ENCODE measurements around the gene ST3GAL6. TPM values are rescaled to one million over a fixed set of nuclear protein-coding genes. Genes with fewer than 3 reads are reported as not detected.

Gene ST3GAL6
- total and polyA plus RNA-seq, 4 donors: 17.3 to 79.7 (median 29.4) TPM

- DNase-seq (ENCODE audit: low spot score): no peak
- Histone ChIP-seq H3K4me1 (ENCODE audit: control insufficient read depth in 4 of 4, insufficient read depth in 4 of 4, low read length in 3 of 4) (peaks cover 0 to 6% (median 2%) of the 10 kb centered on the region in 4 donors), H3K4me3 (ENCODE audit: low read depth in 1 of 3, low read length in 3 of 3) (no peak overlapping the region), H3K9ac (ENCODE audit: low read depth in 1 of 2, low read length in 2 of 2) (no peak overlapping the region), H3K27ac (ENCODE audit: low read depth in 1 of 2, low read length in 2 of 2) (no peak overlapping the region), H3K9me3 (ENCODE audit: control insufficient read depth in 4 of 4, low read length in 3 of 4) (no peaks in the 10 kb centered on the region), H3K36me3 (ENCODE audit: control insufficient read depth in 4 of 4, insufficient read depth in 3 of 4, low read depth in 1 of 4, low read length in 3 of 4) (peaks cover 0 to 17% (median 9%) of the 10 kb centered on the region in 4 donors), H3K27me3 (ENCODE audit: control insufficient read depth in 4 of 4, insufficient read depth in 4 of 4, low read length in 3 of 4) (no peaks in the 10 kb centered on the region)
- 78% methylated on average over 3 of the region's 3 CpGs for WGBS
- TF ChIP-seq HNF4A (conservative IDR thresholded peaks at IDR 0.05): no peak
- TF ChIP-seq, protein P1, sequence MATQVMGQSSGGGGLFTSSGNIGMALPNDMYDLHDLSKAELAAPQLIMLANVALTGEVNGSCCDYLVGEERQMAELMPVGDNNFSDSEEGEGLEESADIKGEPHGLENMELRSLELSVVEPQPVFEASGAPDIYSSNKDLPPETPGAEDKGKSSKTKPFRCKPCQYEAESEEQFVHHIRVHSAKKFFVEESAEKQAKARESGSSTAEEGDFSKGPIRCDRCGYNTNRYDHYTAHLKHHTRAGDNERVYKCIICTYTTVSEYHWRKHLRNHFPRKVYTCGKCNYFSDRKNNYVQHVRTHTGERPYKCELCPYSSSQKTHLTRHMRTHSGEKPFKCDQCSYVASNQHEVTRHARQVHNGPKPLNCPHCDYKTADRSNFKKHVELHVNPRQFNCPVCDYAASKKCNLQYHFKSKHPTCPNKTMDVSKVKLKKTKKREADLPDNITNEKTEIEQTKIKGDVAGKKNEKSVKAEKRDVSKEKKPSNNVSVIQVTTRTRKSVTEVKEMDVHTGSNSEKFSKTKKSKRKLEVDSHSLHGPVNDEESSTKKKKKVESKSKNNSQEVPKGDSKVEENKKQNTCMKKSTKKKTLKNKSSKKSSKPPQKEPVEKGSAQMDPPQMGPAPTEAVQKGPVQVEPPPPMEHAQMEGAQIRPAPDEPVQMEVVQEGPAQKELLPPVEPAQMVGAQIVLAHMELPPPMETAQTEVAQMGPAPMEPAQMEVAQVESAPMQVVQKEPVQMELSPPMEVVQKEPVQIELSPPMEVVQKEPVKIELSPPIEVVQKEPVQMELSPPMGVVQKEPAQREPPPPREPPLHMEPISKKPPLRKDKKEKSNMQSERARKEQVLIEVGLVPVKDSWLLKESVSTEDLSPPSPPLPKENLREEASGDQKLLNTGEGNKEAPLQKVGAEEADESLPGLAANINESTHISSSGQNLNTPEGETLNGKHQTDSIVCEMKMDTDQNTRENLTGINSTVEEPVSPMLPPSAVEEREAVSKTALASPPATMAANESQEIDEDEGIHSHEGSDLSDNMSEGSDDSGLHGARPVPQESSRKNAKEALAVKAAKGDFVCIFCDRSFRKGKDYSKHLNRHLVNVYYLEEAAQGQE (IDR thresholded peaks at IDR 0.05): no peak
Measured at GRCh38 chr3:98793971-98794370, 30.8 kb downstream of the ST3GAL6 start.

- H3K27me3 ChIP-seq (ENCODE audit: control insufficient read depth in 4 of 4, insufficient read depth in 4 of 4, low read length in 3 of 4): no peaks in the 10 kb centered on the region
- DNase-seq (ENCODE audit: low spot score): no peak
- no peak overlapping the region for H3K9ac ChIP-seq (ENCODE audit: low read depth in 1 of 2, low read length in 2 of 2)
- WGBS: 40% methylated on average over 5 of the region's 5 CpGs
- no peak overlapping the region for H3K27ac ChIP-seq (ENCODE audit: low read depth in 1 of 2, low read length in 2 of 2)
- TF ChIP-seq, protein P2, sequence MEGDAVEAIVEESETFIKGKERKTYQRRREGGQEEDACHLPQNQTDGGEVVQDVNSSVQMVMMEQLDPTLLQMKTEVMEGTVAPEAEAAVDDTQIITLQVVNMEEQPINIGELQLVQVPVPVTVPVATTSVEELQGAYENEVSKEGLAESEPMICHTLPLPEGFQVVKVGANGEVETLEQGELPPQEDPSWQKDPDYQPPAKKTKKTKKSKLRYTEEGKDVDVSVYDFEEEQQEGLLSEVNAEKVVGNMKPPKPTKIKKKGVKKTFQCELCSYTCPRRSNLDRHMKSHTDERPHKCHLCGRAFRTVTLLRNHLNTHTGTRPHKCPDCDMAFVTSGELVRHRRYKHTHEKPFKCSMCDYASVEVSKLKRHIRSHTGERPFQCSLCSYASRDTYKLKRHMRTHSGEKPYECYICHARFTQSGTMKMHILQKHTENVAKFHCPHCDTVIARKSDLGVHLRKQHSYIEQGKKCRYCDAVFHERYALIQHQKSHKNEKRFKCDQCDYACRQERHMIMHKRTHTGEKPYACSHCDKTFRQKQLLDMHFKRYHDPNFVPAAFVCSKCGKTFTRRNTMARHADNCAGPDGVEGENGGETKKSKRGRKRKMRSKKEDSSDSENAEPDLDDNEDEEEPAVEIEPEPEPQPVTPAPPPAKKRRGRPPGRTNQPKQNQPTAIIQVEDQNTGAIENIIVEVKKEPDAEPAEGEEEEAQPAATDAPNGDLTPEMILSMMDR (IDR thresholded peaks at IDR 0.05; ENCODE audit: low read depth, low read length, missing input control): peak; percentile 27
- TF ChIP-seq TAF1 (conservative IDR thresholded peaks at IDR 0.05) (no peak), SP1 (IDR thresholded peaks at IDR 0.05) (peak; percentile 16), YY1 (IDR thresholded peaks at IDR 0.05) (no peak), GABPA (IDR thresholded peaks at IDR 0.05 in 1 of 2, conservative IDR thresholded peaks at IDR 0.05 in 1 of 2) (no peak), HNF4A (conservative IDR thresholded peaks at IDR 0.05) (peak; percentile 78 to 82), JUND (IDR thresholded peaks at IDR 0.05) (no peak), FOXA2 (IDR thresholded peaks at IDR 0.05) (no peak), EGR1 (IDR thresholded peaks at IDR 0.05; ENCODE audit: low read depth in 2 of 2) (no peak), FOXA1 (IDR thresholded peaks at IDR 0.05) (no peak), NR2F2 (IDR thresholded peaks at IDR 0.05) (no peak), RAD21 (IDR thresholded peaks at IDR 0.05) (peak; percentile 77 to 81), RXRA (IDR thresholded peaks at IDR 0.05) (peak; percentile 23 to 34), HNF4G (IDR thresholded peaks at IDR 0.05) (peak; percentile 45)
- TF ChIP-seq, protein P3, sequence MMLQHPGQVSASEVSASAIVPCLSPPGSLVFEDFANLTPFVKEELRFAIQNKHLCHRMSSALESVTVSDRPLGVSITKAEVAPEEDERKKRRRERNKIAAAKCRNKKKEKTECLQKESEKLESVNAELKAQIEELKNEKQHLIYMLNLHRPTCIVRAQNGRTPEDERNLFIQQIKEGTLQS (IDR thresholded peaks at IDR 0.05): no peak
- TF ChIP-seq, protein P4, sequence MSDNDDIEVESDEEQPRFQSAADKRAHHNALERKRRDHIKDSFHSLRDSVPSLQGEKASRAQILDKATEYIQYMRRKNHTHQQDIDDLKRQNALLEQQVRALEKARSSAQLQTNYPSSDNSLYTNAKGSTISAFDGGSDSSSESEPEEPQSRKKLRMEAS (IDR thresholded peaks at IDR 0.05): no peak
- TF ChIP-seq, protein P1 (IDR thresholded peaks at IDR 0.05): no peak
- TF ChIP-seq, protein P5, sequence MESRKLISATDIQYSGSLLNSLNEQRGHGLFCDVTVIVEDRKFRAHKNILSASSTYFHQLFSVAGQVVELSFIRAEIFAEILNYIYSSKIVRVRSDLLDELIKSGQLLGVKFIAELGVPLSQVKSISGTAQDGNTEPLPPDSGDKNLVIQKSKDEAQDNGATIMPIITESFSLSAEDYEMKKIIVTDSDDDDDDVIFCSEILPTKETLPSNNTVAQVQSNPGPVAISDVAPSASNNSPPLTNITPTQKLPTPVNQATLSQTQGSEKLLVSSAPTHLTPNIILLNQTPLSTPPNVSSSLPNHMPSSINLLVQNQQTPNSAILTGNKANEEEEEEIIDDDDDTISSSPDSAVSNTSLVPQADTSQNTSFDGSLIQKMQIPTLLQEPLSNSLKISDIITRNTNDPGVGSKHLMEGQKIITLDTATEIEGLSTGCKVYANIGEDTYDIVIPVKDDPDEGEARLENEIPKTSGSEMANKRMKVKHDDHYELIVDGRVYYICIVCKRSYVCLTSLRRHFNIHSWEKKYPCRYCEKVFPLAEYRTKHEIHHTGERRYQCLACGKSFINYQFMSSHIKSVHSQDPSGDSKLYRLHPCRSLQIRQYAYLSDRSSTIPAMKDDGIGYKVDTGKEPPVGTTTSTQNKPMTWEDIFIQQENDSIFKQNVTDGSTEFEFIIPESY (IDR thresholded peaks at IDR 0.05): no peak
- peaks cover 0 to 6% (median 2%) of the 10 kb centered on the region in 4 donors for H3K4me1 ChIP-seq (ENCODE audit: control insufficient read depth in 4 of 4, insufficient read depth in 4 of 4, low read length in 3 of 4)
- peaks cover 0 to 8% (median 7%) of the 10 kb centered on the region in 4 donors for H3K36me3 ChIP-seq (ENCODE audit: control insufficient read depth in 4 of 4, insufficient read depth in 3 of 4, low read depth in 1 of 4, low read length in 3 of 4)
- H3K9me3 ChIP-seq (ENCODE audit: control insufficient read depth in 4 of 4, low read length in 3 of 4): no peaks in the 10 kb centered on the region
- no peak overlapping the region for H3K4me3 ChIP-seq (ENCODE audit: low read depth in 1 of 3, low read length in 3 of 3)
Measured at GRCh38 chr3:98796334-98796733, 33.2 kb downstream of the ST3GAL6 start.

All from liver (tissue), 9 donors.